Measurements from ENCODE around the gene TMEM213.

DNA sequence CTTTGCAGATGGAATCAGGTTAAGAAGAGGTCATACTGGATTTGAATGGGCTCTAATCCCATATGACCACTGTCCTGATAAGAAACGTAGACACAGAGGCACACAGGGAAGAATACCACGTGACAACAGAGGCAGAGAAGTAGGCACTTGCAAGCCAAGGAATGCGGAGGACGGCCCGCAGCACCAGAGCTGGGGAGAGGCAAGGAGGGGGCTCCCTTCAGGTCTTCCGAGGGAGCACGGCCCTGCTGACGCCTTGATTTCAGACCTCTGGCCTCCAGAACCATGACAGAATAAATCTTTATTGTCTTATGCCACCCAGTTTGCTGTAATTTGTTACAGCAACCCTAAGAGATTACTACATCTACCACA lies 44.7 kb upstream of the TMEM213 start:
- TF ChIP-seq CTCF (IDR thresholded peaks at IDR 0.05) (no peak), POLR2A (IDR thresholded peaks at IDR 0.05) (no peak), EP300 (IDR thresholded peaks at IDR 0.05; ENCODE audit: low read depth) (no peak), POLR2AphosphoS5 (IDR thresholded peaks at IDR 0.05) (no peak)

Data from transverse colon (tissue), 4 donors.